ENCODE data around the gene CSNK1G2.
A peak's percentile ranks its signal among the peaks of the same experiment; 100 is the strongest.

Gene CSNK1G2

DNA sequence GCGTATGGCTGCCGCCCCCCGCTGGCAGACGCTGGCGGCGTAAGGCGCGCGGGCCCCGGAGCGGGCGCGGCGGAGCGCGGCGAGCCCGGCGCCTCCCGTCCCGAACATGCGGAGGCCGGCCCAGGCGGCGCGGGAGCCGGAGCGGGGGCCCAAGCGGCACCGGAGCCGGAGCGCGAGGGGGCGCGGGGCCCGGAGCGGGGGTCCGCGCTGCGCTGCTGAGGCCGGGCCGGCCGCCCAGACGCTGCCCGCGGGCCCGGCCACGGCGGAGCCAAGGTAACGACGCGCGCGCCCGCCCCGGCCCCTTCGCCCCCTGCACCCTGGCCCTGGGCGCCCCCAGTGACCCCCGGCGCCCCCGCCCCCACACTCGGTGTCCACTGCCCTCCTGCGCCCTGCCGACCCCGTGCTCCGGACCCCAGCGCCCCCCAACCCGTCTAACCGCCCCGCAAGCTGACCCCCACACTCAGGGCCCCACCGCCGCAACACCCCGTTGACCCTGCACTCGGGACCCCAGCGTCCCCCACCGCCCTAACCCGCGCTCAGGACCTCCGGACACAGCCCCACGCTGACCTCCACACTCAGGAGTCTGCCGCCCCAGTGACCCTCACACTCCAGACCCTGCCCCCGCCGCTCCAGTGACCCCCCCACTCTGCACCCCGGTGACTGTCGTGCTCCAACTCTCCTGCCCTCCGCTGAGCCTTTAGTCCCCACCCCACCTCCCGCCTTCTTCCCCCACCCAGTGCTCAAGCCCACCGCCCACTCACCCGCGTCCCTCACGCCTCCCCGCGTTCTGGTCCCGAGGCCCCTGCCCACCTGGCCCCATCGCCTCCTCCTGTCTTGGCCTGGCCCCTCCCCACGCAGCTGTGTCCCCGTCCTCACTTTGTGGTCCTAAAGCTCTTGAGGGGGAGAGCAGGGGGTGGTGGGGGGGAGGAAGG, at the start of gene CSNK1G2:
Gene CSNK1G2, plus strand, starts transcription at position 27 of the 932 bp plus-strand sequence. CDS start 28,601 bp downstream, outside the sequence.
- DNase-seq (ENCODE audit: low read depth, low spot score) = no peak

DNA sequence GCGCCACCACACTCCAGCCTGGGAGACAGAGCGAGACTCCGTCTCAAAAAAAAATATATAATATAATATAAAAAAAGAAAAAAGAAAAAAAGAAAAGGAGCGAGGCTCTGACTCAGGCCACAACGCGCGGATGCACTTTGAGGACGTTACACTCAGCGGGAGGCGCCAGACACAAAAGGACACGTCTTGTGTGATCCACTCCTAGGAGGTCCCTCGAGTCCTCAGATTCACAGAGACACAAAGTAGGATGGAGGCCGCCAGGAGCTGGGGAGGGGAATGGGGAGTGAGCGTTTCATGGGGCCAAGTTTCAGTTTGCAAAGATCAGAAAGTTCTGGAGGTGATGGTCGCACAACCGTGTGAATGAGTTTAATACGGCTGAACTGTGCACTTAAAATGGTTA, 47.2 kb upstream of the CSNK1G2 start:
- no peak for DNase-seq (ENCODE audit: low read depth, low spot score)

DNA sequence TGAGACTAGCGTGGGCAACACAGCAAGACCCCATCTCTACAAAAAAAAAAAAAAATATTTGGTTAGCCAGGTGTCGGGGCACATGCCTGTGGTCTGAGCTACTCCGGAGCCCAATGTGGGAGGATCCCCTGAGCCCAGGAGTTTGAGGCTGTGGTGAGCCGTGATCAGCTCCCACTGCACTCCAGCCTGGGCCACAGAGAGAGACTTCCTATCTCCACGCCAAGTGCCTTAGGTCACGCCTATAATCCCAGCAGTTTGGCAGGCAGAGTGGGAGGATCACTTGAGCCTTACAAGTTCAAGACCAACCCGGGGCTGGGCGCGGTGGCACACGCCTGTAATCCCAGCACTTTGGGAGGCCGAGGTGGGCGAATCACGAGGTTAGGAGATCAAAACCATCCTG, 44.5 kb upstream of the CSNK1G2 start:
- DNase-seq (ENCODE audit: low read depth, low spot score) = no peak

DNA sequence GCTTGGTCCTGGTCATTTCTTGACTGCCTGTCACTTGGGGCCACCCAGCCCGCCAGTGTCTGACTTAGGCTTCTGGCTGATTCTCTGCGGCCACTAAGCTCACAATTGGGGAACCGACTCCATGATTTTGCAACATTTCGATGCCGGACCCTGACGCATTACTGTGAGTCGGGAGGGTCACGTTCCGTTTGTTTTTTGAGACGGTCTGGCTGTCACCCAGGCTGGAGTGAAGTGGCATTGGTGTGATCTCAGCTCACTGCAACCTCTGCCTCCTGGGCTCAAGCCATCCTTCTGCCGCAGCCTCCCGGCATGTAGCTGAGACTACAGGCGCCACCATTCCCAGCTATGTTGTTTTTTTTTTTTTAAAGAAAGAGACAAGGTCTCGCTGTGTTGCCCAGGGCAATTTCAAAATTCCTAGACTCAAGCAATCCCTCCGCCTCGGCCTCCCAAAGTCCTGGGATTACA, 39.0 kb upstream of the CSNK1G2 start:
- no peak for DNase-seq (ENCODE audit: low read depth, low spot score)

DNA sequence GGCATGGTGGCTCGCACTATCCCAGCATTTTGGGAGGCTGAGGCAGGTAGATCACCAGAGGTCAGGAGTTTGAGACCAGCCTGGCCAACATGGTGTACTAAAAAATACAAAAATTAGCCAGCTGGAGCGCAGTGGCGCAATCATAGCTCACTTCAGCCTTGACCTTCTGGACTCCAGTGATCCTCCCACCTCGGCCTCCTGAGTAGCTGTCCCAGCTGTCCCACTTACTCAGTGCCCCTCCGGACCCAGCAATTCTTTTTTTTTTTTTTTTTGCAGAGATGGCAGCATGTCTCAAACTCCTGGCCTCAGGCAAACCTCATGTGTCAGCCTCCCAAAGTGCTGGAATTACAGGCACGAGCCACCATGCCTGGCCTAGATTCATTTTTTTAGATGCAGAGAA, 38.0 kb upstream of the CSNK1G2 start:
- no peak for DNase-seq (ENCODE audit: low read depth, low spot score)

DNA sequence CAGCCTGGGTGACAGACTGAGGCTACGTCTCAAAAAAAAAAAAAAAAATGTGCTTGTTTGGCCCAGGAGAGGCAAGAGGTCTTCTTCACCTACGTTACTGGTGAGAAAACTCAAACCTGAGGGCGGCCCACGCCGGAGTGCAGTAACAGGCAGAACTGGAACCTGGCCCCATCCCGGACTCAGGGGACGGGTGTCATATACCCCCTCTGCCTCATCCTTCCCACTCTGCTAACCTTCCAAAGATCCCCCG, 36.2 kb upstream of the CSNK1G2 start:
- DNase-seq (ENCODE audit: low read depth, low spot score) = no peak

DNA sequence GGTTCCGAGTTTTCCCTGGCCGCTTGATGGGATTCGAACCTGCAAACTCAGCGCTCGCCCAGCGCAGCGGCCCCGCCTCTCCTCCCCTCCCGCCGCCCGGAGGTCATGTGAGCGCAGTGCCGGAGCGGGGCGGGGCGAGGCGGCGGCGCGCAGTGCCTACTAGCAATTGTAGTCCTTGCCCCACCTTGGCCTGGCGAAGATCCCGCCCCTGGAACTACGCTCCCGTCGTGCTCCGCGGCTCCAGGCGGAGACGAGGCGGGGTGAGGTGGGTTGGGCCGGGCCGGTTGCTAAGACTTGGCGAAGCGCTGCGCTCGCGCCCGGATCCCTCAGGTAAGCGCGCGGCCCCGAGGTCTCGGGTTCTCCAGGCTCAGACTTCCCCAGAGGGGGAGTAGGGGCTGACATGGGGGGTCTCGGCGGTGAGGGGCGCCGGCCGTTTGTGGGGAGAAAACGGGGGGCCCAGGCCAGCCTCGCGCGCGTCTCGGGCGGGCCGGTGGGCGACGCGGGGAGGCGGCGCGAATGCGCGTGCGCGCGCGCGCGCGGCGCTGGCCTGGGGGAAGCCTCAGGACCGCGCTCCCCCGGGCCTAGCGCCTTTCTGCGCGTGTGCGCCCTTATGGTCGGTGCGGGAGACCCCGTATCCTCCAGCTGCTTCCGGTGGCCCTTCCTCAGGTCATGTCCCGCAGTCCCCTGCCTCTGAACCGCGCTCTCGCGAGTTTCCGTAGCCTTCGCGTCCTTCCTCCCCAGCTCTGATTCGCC, 35.7 kb upstream of the CSNK1G2 start, which contains the start of the genes ADAT3 and SCAMP4:
Gene ADAT3, plus strand, starts transcription at position 290 of the 753 bp plus-strand sequence. CDS start 6,649 bp downstream, outside the sequence.
Gene SCAMP4, plus strand, starts transcription at position 290 of the 753 bp plus-strand sequence. CDS start 9,621 bp downstream, outside the sequence.
- DNase-seq (ENCODE audit: low read depth, low spot score) = peak; percentile 97

DNA sequence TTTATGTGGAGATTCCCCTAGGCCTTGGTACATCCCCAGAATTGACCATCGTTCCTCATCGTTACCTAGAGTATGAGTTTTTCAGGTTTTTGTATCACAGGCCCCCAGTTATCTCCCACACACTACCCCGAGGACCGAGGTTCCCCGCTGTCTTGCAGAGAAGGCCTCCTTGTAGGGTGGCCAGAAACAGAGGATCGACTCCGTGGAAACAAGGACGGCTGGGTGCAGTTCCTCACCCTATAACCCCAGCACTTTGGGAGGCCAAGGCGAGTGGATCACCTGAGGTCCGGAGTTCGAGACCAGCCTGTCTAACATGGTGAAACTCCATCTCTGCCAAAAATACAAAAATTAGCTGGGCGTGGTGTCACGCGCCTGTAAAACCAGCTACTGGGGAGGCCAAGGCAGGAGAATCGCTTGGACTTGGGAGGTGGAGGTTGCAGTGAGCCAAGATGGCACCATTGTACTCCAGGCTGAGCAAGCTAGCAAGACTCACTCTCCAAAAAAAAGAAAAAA, 35.1 kb upstream of the CSNK1G2 start:
- no peak for DNase-seq (ENCODE audit: low read depth, low spot score)

DNA sequence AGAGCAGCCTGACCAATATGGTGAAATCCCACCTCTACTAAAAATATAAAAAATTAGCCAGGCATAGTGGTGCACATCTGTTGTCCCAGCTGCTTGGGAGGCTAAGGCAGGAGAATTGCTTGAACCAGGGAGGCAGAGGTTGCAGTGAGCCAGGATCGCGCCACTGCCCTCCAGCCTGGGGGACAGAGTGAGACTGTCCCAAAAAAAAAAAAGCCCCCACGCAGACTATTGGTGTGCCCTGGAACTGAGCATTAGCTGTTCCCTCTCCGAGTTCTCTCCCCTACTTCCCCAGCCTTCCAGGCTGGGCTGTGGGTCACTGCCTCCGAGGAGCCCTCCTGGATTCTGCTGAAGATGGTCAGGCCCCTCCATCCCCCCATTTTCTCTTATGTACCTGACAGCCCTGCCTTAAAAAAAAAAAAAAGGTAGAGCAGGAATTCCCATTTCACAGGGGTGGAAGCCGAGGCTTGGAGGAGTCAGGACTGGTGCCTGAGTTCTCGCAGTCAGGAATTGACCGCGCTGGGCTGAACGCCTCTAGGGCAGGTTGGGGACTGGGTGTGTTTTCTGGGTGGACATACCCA, 33.9 kb upstream of the CSNK1G2 start:
- DNase-seq (ENCODE audit: low read depth, low spot score) = no peak

DNA sequence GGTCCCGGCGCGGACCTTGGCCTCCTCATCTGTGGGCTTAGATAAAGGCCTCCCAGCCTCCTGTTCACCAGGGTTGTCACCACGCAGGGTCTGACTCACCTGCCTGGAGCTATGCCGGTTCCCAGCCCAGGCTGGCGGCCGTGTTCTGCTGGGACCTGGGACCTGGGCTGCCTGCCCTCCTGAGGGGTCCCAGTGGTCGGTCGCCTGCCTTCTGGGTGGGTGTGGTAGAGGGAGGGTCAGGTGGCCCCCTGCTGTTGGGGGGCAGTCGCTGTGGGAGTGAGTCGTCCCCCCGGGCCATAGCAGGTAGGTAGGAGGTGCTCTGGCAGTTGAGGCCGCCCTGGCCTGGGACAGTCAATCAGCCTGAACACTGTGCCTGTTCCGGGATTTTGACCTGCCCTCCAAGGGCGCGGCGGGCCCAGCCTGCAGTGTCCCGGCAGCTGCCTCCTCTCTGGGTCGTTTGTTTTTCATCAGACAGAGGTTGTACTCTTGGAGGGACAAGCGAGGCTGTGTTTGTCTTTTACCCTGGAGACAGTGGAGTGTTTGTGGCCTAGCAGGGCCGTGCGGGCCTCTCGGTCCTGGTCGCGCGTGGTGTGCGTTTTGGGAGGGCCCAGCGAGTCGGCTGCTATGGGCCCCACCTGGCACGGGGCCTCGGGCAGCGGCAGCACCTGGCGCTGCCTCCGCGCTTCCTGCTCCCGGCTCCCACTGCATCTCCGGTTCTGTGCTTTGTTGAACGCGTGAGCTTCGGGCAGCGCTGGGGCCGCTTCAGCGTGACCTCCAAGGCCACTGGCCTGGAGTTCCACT, 33.2 kb upstream of the CSNK1G2 start:
- DNase-seq (ENCODE audit: low read depth, low spot score) = no peak

DNA sequence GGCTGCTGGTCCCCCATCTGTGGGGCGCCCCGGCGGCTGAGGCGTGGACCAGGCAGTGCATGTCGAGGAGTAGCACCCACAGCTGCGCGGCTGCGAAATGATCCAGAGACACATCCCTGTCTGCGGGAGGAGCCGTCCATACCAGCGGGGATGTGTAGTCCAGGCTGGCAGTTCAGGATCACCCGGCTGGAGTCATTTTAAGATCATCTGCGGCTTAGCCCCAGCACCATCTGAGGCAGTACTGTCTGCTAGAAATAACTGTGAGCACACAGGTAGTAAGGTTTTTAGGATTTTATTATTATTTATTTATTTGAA, 32.7 kb upstream of the CSNK1G2 start:
- DNase-seq (ENCODE audit: low read depth, low spot score) = no peak

DNA sequence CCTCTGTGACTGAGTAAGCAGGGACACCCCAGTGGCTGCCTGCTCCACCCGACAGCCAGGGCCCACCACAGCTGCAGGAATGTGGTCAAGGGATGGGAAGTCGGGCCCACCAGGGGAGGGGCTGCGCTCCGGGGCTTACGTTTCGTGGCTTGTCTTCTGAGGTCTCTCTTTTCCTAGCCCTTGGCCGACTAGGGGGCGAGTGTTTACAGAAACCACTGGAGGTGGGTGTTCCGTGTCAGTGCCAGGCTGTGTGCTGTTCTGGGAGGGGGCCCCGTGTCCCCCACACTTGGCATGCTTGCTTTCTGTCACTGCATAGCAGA, 31.3 kb upstream of the CSNK1G2 start:
- no peak for DNase-seq (ENCODE audit: low read depth, low spot score)

DNA sequence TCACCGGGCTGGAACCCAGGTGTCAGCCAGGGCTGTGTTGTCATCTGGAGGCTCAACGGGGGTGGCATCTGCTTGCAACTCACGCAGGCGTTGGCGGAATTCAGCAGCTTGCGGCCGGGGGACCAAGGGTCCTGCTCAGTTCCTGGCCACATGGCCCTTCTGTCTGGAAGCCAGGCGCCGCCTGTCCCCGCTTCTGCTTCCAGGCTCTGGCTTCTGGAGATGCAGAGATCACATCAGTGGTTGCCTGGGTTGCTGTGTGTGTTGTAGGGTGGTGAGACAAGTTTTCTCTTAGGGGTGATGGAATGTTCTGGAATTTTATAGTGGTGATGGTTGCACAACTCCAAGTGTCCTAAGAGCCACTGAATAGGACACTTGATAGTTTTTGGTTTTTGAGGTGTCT, 30.8 kb upstream of the CSNK1G2 start:
- no peak for DNase-seq (ENCODE audit: low read depth, low spot score)

DNA sequence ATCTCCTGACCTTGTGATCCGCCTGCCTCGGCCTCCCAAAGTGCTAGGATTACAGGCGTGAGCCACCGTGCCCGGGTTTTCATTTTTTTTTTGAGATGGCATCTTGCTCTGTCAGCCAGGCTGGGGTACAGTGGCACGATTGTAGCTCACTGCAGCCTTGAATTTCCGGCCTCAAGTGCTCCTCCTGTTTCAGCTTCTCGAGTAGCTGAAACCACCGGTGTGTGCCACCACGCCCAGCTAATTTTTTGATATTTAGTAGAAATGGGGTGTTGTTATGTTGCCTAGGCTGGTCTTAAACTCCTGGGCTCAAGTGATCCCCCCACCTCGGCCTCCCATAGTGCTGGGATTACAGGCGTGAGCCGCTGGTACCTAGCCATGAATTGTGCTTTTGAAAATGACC, 29.9 kb upstream of the CSNK1G2 start:
- DNase-seq (ENCODE audit: low read depth, low spot score) = no peak

DNA sequence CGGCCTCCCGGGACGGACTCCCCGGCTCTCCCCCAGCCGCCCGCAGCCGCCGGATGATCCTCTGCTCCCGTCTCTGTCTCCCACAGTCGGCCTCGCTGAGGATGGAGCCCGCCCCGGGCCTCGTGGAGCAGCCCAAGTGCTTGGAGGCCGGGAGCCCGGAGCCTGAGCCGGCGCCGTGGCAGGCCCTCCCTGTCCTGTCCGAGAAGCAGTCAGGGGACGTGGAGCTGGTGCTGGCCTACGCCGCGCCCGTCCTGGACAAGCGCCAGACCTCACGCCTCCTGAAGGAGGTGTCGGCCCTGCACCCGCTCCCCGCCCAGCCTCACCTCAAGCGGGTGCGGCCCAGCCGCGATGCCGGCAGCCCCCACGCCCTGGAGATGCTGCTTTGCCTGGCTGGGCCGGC, 29.0 kb upstream of the CSNK1G2 start:
- no peak for DNase-seq (ENCODE audit: low read depth, low spot score)

DNA sequence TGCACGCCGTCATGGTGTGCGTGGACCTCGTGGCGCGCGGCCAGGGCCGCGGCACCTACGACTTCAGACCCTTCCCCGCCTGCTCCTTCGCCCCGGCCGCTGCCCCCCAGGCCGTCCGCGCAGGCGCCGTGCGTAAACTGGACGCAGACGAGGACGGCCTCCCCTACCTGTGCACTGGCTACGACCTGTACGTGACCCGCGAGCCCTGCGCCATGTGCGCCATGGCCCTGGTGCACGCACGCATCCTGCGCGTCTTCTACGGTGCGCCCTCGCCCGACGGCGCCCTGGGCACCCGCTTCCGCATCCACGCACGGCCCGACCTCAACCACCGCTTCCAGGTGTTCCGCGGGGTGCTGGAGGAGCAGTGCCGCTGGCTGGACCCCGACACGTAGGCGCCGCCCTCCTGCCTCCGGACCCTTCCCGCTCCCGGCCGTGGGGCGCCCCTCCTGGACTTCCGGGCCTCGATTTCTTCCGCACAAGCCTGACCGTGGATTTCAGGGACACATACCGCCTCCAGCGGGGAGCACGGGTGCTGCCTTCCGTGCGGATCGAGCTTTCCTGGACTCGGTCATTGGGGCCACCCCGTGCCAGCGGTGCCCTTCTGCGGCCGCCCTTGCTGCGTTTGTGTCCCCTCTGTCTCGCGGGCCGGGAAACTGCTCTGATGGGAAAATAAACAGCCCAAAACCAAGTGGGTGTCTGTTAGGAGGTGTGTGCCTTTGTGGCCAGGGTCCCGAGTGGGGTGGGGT, 28.0 kb upstream of the CSNK1G2 start:
- DNase-seq (ENCODE audit: low read depth, low spot score) = no peak

DNA sequence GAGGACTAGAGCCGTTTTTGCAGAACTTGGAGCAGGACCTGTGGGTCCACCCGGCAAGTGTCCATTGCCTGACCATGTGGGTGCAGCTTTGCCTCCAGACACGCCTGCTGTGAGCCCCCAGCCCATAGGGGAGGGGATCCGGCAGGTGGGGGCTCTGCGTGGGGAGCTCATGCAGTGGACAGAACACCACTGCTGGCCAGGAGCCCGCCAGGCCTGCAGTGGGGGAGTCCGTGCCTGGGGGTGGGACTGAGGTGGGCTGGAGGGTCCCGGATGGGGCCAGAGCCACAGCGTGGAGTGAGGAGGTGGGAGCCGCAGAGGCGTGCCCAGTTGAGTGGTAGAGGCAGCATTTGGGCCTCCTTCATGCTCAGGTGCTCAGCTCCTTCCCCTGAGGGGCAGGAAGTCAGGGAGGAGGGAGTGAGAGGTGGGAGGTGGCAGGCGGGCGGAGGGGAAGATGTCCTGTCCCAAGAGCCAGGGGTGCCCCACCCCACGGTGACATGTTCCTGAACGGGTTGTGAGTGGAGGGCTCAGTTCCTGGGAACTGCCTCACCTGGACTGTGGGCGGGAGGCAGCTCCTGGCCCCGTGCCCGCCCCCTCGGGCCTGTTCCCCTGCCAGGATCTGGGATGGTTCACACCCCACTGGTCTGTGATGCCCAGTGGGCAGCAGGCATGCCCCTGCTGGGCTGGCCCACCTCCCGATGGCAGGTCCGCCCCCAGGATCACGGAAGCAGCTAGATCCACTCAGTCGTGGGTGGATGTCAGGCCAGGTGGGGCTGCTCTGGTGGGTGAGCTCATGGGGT, 27.0 kb upstream of the CSNK1G2 start:
- DNase-seq (ENCODE audit: low read depth, low spot score) = no peak

DNA sequence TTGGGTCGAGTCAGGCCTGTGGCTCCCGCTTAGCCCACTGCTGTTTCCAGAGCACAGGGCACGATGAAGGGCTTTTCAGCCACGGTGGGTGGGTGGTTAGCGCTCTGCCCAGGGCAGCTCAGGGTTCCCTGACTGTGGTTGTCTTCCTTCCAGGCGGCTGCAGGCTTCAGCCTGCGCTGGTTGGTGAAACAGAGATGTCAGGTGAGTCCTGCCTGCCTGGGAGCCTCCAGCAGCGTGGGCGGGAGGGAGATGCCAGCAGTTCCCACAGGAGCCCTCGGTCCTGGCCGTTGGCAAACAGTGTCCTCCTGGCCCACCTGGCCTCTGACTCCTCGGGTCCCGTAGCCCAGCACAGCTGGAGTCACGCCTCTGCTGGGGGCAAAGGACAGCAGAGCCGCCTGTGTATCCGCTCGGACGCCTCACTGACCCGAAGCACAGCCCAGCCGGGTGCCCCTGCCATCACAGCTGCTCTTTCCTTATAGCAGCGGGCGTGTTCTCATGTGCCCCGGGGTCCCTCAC, 26.1 kb upstream of the CSNK1G2 start:
- DNase-seq (ENCODE audit: low read depth, low spot score) = no peak

DNA sequence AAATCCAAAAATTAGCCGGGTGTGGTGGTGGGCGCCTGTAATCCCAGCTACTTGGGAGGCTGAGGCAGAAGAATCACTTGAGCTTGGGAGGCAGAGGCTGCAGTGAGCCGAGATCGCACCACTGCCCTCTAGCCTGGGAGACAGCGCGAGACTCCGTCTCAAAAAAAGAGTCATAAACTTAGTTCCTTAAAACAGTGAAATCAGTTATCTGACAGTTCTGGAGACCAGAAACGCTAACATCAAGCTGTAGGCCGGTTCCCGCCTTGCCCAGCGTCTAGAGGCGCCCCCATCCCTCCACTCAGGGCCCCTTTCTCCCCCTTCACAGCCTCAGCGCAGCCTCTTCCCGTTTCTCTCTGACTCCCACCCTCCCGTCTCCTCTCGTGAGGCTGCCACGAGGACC, 23.8 kb upstream of the CSNK1G2 start:
- no peak for DNase-seq (ENCODE audit: low read depth, low spot score)

DNA sequence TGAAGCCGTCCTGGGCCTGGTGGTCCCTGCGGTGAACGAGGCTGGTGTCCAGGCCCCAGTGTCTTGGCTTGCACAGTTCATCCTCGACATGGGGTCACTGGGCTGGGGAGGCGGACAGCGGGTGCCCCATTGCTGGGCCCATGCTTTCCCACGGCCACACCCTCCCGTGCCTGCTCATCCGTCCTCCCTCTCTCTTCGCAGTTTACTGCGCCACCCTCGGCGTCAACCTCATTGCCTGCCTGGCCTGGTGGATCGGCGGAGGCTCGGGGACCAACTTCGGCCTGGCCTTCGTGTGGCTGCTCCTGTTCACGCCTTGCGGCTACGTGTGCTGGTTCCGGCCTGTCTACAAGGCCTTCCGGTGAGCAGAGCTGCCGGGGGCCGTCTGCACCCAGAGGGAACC, 23.0 kb upstream of the CSNK1G2 start:
- DNase-seq (ENCODE audit: low read depth, low spot score) = no peak

All from smooth muscle cell of the brain vasculature (primary cell).